ENCODE measurements around the gene ATP13A2. TPM values are rescaled to one million over a fixed set of nuclear protein-coding genes. Genes with fewer than 3 reads are reported as not detected.

The ATP13A2 gene
- total and polyA plus RNA-seq, 8 donors, result 11.1 to 249 (median 24.8) TPM

DNA sequence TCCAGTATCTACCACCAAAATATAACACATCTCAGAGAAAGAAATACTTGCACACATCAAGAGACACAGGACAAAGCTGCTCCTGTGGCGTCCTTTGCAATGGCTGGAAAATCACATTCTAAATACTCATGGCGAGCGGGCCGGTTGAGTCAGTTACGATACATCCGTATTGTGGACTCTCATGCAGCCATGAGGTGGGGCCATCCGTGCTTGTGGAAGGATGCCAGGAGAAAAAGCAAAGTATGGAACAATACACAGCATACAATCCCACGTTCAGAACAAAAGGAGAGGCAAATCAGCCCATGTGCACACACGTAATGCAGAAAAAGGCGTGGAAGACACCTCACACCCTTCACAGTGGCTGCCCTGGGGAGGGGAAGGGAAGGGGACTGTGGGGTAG, 13.1 kb downstream of the ATP13A2 start:
- Histone ChIP-seq H3K9me3 (no peaks in the 10 kb centered on the region), H3K4me1 (no peaks in the 10 kb centered on the region), H3K27me3 (no peaks in the 10 kb centered on the region), H3K36me3 (peaks cover 30 to 97% (median 92%) of the 10 kb centered on the region in 4 donors), H3K4me3 (no peak overlapping the region), H3K27ac (peak overlapping the region in 1 of 5 donors; percentile 21)
- intact Hi-C loops (cut with DNase I; ENCODE audit: low total_unique reads), result no loop called here
- TF ChIP-seq, protein P1, sequence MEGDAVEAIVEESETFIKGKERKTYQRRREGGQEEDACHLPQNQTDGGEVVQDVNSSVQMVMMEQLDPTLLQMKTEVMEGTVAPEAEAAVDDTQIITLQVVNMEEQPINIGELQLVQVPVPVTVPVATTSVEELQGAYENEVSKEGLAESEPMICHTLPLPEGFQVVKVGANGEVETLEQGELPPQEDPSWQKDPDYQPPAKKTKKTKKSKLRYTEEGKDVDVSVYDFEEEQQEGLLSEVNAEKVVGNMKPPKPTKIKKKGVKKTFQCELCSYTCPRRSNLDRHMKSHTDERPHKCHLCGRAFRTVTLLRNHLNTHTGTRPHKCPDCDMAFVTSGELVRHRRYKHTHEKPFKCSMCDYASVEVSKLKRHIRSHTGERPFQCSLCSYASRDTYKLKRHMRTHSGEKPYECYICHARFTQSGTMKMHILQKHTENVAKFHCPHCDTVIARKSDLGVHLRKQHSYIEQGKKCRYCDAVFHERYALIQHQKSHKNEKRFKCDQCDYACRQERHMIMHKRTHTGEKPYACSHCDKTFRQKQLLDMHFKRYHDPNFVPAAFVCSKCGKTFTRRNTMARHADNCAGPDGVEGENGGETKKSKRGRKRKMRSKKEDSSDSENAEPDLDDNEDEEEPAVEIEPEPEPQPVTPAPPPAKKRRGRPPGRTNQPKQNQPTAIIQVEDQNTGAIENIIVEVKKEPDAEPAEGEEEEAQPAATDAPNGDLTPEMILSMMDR (IDR thresholded peaks at IDR 0.05), result no peak
- TF ChIP-seq POLR2A (IDR thresholded peaks at IDR 0.05), result no peak
- TF ChIP-seq POLR2AphosphoS5 (IDR thresholded peaks at IDR 0.05), result no peak
- no peak for TF ChIP-seq EP300 (IDR thresholded peaks at IDR 0.05)
- DNase-seq, result peak; percentile 50 to 68
- 33 to 55% (median 49%) methylated on average over 10 of the region's 10 CpGs for WGBS, 5 donors

DNA sequence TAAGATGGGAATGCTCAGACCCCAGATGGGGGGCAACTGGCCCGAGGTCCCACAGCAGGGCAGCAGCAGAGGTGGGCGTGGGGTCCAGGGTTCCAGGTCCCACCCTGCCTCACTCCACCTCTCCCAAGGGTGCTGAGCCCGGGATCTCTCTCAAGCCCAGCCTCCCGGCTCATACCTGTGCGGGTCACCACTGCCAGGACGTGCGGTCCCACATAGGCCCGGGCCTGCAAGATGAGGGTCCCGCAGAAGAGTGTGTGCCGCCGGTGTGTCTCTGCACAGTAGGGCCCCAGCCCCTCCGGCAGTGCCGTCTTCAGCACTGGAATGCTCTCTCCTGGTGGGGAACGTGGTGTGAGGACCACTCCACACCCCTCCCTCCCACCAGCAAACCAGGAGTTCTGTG, 14.9 kb downstream of the ATP13A2 start:
- Histone ChIP-seq H3K4me3 (no peak overlapping the region), H3K27ac (no peak overlapping the region), H3K36me3 (peaks cover 15 to 95% (median 89%) of the 10 kb centered on the region in 4 donors), H3K9me3 (no peaks in the 10 kb centered on the region), H3K4me1 (no peaks in the 10 kb centered on the region), H3K27me3 (no peaks in the 10 kb centered on the region)
- DNase-seq, result no peak
- WGBS, 5 donors, result 95 to 98% (median 96%) methylated on average over 10 to 14 of the region's 14 CpGs
- intact Hi-C loops (cut with DNase I; ENCODE audit: low total_unique reads), result no loop called here
- TF ChIP-seq POLR2A (IDR thresholded peaks at IDR 0.05) (no peak), POLR2AphosphoS5 (IDR thresholded peaks at IDR 0.05) (no peak), EP300 (IDR thresholded peaks at IDR 0.05) (no peak)
- TF ChIP-seq, protein P1 (IDR thresholded peaks at IDR 0.05), result no peak

DNA sequence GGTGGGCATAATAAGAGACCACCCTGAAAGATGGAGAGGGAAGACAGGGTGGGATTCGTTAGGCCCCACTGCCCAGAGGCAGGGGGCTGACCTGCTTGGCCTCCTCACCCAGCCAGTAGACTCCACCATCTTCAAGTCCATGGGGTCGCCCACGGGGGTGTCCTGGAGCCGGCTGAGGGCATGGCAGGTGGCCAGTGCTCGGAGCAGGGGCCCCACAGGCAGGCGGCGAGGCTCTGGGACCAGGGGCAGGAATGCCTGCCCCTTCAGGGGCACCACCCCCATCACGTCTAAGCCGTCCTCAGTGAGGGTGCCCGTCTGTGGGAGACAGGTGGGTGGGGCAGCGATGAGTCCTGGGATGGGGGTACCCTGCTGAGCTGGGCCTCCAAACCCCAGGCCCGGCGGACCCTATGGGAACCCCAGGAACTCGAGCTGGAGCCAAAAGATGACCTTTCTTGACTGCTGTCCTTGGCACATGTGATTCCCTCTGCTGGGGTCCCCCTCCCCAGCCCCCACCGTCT, 18.1 kb downstream of the ATP13A2 start:
- TF ChIP-seq, protein P1 (IDR thresholded peaks at IDR 0.05), result no peak
- no peak for TF ChIP-seq POLR2A (IDR thresholded peaks at IDR 0.05)
- TF ChIP-seq POLR2AphosphoS5 (IDR thresholded peaks at IDR 0.05), result no peak
- no peak for TF ChIP-seq EP300 (IDR thresholded peaks at IDR 0.05)
- DNase-seq, result no peak
- no peak overlapping the region for H3K27ac ChIP-seq
- H3K36me3 ChIP-seq, result peaks cover 7 to 96% (median 89%) of the 10 kb centered on the region in 4 donors
- H3K27me3 ChIP-seq, result no peaks in the 10 kb centered on the region
- H3K4me1 ChIP-seq, result no peaks in the 10 kb centered on the region
- intact Hi-C loops (cut with DNase I; ENCODE audit: low total_unique reads), result no loop called here
- no peak overlapping the region for H3K4me3 ChIP-seq
- no peaks in the 10 kb centered on the region for H3K9me3 ChIP-seq
- 86 to 95% (median 93%) methylated on average over 12 to 15 of the region's 15 CpGs for WGBS, 5 donors

DNA sequence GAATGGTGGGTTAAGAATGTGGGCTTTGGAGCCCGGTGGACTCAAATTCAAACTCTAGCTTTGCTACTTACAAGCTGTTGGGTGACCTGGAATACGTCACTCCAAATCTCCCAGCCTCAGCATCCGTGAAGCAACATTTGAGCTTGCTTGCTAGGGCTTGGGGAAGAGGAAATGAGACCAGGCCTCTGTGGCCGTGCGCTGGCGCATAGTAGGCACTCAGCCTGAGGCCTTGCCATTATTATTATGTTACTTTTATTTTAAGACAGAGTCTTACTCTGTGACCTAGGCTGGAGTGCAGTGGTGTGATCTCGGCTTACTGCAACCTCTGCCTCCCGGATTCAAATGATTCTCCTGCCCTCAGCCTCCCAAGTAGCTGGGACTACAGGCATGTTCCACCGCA, 19.1 kb downstream of the ATP13A2 start:
- WGBS, 5 donors, result 90 to 98% (median 94%) methylated on average over 8 to 9 of the region's 9 CpGs
- Histone ChIP-seq H3K9me3 (no peaks in the 10 kb centered on the region), H3K36me3 (peaks cover 12 to 96% (median 88%) of the 10 kb centered on the region in 4 donors), H3K4me1 (no peaks in the 10 kb centered on the region), H3K27me3 (no peaks in the 10 kb centered on the region), H3K27ac (no peak overlapping the region), H3K4me3 (no peak overlapping the region)
- TF ChIP-seq EP300 (IDR thresholded peaks at IDR 0.05), result no peak
- TF ChIP-seq, protein P1 (IDR thresholded peaks at IDR 0.05), result no peak
- TF ChIP-seq POLR2A (IDR thresholded peaks at IDR 0.05), result no peak
- TF ChIP-seq POLR2AphosphoS5 (IDR thresholded peaks at IDR 0.05), result no peak
- DNase-seq, result no peak
- intact Hi-C loops (cut with DNase I; ENCODE audit: low total_unique reads), result no loop called here

All from stomach (tissue), 9 donors.